Immature natural killer cell (primary cell): ENCODE data around the gene ADIPOR2. TPM values are rescaled to one million over a fixed set of nuclear protein-coding genes. Genes with fewer than 3 reads are reported as not detected.

Experiments used
- DNase-seq, 3 donors: peaks; one replicate each; pipeline ENCODE4 v3.0.0; 2022; ENCODE audit warnings: mixed read lengths in 1 of 3
- H3K27ac Mint-ChIP-seq, 6 donors: one replicate each; pipeline ENCODE4 v1.8.0; 2020; ENCODE audit warnings: mixed read lengths in 6 of 6, mild to moderate bottlenecking in 5 of 6, inconsistent platforms in 4 of 6, moderate library complexity in 3 of 6
- H3K27me3 Mint-ChIP-seq, 3 donors: one replicate each; pipeline ENCODE4 v1.8.0; 2020 to 2021; ENCODE audit warnings: low read depth in 3 of 3, mild to moderate bottlenecking in 3 of 3, mixed read lengths in 3 of 3, moderate library complexity in 3 of 3, inconsistent platforms in 1 of 3
- H3K36me3 Mint-ChIP-seq, 3 donors: one replicate each; pipeline ENCODE4 v1.8.0; 2020; ENCODE audit warnings: mixed read lengths in 3 of 3, inconsistent platforms in 2 of 3, mild to moderate bottlenecking in 2 of 3
- H3K4me1 Mint-ChIP-seq, 2 donors: one replicate each; pipeline ENCODE4 v1.8.0; 2020; ENCODE audit warnings: inconsistent platforms in 2 of 2, mild to moderate bottlenecking in 2 of 2, mixed read lengths in 2 of 2, moderate library complexity in 1 of 2
- H3K4me3 Mint-ChIP-seq, 5 donors: one replicate each; pipeline ENCODE4 v1.8.0; 2020; ENCODE audit warnings: mild to moderate bottlenecking in 5 of 5, mixed read lengths in 5 of 5, inconsistent platforms in 3 of 5, moderate library complexity in 3 of 5
- H3K9me3 Mint-ChIP-seq, 6 donors: one replicate each; pipeline ENCODE4 v1.8.0; 2020; ENCODE audit warnings: mild to moderate bottlenecking in 6 of 6, mixed read lengths in 6 of 6, inconsistent platforms in 4 of 6, moderate library complexity in 3 of 6
- polyA plus RNA-seq, 3 donors: library from polyadenylated mRNA; unstranded; fragments of 300-500 nt; fragmentation: Illumina TruSeq; gene quantifications; one replicate each; pipeline ENCODE4 v1.2.3, GENCODE V29; 2021

The ADIPOR2 gene
- polyA plus RNA-seq, 3 donors from 2014 or later: 4.6 to 11.3 (median 4.7) TPM

DNA sequence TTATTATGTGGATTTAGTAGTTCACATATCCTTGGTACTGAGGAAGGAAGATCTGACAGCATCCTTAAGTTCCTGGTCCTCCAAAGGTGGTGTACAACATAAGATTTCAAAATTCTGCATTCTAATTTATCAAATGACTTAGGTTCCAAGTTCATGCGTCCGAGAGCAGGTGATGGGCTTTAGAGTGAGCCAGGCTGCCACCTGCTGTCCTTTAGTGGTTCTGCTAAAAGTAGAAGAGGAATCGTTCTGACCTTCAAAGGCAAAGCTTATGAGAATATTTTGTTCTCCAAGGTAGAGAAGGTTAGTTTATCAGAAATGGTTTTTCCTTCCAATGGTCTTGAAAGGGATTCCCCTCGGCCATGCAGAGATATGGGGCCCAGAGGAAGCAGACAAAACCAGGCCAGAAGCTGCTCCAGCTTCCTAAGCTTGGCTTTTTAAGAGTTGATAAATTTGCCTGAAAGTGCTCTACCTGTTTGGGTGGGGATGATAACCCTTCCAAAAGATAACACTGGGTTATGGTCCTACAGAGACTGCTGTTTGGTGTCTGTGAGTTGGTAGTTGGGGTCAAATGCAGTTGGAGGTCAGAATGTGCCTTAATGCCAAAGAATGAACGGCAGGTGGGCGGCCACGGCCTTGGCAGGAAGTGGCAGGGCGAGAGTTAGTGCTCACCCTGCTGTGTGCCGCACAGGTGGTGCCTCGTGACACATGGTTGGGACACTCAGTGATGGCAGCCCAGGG is 100.4 kb downstream of the ADIPOR2 start:
- H3K4me3 Mint-ChIP-seq: peak overlapping the region in 1 of 5 donors; percentile 25
- peaks cover 2% of the 10 kb centered on the region in 3 donors for H3K27me3 Mint-ChIP-seq
- H3K27ac Mint-ChIP-seq: peak overlapping the region; percentile 28 to 82 (median 68)
- peaks cover 33 to 42% of the 10 kb centered on the region in 2 donors for H3K4me1 Mint-ChIP-seq
- H3K9me3 Mint-ChIP-seq: no peaks in the 10 kb centered on the region
- H3K36me3 Mint-ChIP-seq: peaks cover 0 to 6% (median 0%) of the 10 kb centered on the region in 3 donors
- peak; percentile 49 to 67 (median 65) for DNase-seq

- Mint-ChIP-seq H3K9me3 (no peaks in the 10 kb centered on the region), H3K27ac (peak overlapping the region in 1 of 6 donors; percentile 32), H3K36me3 (peaks cover 0 to 3% (median 0%) of the 10 kb centered on the region in 3 donors), H3K27me3 (peaks cover 2% of the 10 kb centered on the region in 3 donors), H3K4me1 (peaks cover 29 to 32% of the 10 kb centered on the region in 2 donors), H3K4me3 (no peak overlapping the region)
- DNase-seq: no peak
Observed at GRCh38 chr12:1792406-1792805, 101.5 kb downstream of the ADIPOR2 start.

DNA sequence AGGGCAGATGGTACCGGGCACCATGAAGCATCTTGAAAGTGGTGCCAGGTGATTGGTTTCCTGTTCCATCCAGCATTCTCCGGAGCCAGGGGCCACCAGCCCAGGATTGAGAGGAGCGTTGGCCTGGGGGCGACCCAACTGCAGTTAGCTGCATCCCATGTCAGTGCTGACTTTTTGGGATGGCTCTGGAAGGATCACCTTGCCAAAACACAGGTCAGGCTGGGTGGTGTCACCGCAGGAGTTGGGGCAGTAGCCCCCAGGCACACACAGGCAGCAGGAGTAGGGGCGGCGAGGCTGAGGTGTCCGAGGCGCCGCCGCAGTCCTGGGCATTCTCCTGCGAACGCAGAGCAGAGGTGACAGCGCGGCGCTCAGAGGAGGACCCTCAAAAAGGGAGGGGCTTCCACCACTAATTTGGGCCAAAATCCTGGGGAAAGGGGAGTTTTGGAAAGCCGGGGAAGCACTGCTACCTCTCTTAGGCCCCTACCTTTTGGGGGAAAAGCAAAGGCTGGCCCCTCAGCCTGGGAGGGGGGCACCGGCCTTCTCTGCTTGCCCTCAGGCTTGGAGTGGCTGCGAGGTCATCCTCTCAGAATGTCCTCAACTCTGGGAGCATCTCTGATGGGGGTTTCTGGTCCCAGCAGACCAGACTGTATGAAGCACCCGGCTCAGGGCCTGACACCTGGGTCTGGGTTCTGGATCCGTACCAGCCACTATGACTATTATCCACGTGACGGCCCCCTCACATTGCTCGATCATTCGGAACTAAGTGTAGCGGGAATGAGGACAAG is 102.7 kb downstream of the ADIPOR2 start:
- Mint-ChIP-seq H3K36me3 (no peaks in the 10 kb centered on the region), H3K27ac (no peak overlapping the region), H3K9me3 (no peaks in the 10 kb centered on the region), H3K4me1 (peaks cover 29% of the 10 kb centered on the region in 2 donors), H3K4me3 (no peak overlapping the region), H3K27me3 (peaks cover 2% of the 10 kb centered on the region in 3 donors)
- DNase-seq: no peak

DNA sequence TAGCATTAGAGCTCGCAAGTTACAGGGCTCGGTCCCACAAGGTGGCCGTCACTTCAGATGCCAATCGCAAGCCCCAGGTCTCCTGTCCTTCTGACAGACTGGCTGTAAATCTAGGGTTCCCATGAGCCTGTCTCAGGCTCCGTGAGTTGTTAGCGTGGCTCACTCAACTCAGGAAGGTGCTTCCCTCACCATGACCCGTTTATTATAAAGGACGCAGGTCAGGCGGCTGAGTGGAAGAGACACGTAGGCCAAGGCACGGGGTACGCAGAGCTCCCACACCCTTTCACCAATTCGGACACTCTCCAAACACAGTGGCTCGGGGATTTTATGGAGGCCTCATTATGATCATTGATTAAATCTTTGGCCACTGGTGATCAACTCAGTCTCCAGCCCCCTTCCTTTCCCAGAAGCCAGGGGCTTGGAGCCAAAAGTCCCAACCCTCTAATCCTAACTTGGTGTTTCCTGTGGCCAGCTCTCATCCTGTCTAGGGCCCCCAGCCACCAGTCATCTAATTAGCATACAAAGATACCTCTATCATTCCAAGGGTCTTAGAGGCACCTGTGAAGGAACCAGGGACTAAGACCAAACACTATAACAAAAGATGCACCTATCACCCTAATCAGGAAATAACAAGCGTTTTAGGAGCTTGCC is 103.7 kb downstream of the ADIPOR2 start:
- Mint-ChIP-seq H3K27me3 (peaks cover 2 to 4% (median 2%) of the 10 kb centered on the region in 3 donors), H3K4me3 (peak overlapping the region in 2 of 5 donors; percentile 32 to 62)

DNA sequence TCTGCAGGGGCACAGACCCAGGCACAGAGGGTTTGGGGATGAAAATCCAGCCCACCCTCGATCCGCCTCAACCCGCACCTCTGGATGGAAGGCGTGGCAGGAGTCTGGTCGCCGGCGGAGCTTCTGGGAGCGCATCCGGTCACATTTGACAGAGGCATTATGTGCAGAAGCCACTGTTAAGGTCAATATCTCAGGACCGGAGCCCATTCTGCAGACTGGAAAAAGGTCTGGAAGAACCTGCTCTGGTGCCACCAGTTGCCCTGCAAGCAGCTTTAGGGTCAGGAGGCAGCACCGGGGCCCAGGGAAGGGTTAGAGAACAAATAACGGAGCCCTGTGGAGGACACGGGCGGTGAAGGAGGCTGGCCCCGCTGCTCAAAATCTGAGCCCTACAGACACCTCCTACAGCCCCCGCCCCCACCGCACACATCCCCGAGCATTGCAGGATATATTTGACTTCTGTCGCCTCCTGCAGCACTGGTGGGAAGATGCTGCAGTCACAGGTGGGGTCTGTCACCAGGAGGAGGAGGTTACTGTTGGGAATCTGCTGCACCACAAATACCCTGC is 104.4 kb downstream of the ADIPOR2 start:
- Mint-ChIP-seq H3K36me3 (no peaks in the 10 kb centered on the region), H3K9me3 (no peaks in the 10 kb centered on the region)
- DNase-seq: no peak

More for the DNA sequence above, 103.7 kb downstream of the ADIPOR2 start:
- Mint-ChIP-seq H3K36me3 (no peaks in the 10 kb centered on the region), H3K9me3 (no peaks in the 10 kb centered on the region), H3K4me1 (peaks cover 29% of the 10 kb centered on the region in 2 donors), H3K27ac (no peak overlapping the region)
- no peak for DNase-seq

DNA sequence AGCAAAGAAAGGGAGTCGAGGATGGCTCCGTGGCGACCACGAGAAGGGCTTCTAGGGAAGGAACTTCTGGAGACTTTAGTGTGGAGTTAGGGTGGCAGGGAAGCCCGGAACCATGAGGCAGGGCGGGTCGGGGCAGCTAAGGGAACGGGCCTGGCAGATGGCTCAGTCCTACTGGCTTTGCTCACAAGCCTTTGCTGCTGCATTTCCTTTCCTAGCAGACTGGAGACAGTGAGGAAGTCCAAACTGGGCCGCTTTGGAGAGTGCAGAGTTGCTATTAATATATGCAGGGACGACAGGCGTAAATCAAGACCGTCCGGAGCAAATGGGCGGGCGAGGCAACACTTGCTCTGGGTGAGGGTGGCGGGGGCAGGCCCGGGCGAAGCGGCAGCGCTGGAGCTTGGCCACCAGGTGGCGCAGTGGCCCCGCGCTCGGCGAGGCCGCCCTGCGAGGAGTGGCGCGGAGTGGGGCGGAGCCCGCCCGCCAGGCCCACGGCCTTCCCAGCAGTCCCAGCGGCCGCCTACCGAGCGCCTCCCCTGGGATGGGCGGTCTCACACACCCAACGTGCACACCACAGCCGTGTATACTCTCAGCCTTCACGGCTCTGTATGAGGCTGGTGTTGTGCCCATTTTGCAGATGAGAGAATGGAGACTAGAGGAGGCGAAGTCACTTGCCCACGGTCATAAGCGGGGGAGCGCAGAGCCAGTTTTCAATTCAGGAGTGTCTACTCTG is 105.1 kb downstream of the ADIPOR2 start:
- Mint-ChIP-seq H3K27ac (peak overlapping the region; percentile 85 to 93 (median 90)), H3K4me1 (peaks cover 23% of the 10 kb centered on the region in 2 donors), H3K9me3 (no peaks in the 10 kb centered on the region), H3K36me3 (no peaks in the 10 kb centered on the region), H3K4me3 (peak overlapping the region; percentile 90 to 97 (median 93)), H3K27me3 (peaks cover 2 to 6% (median 2%) of the 10 kb centered on the region in 3 donors)
- peak; percentile 90 to 94 (median 92) for DNase-seq

More for the DNA sequence above, 104.4 kb downstream of the ADIPOR2 start:
- H3K4me3 Mint-ChIP-seq: peak overlapping the region; percentile 67 to 93 (median 80)
- H3K27ac Mint-ChIP-seq: peak overlapping the region in 3 of 6 donors; percentile 39 to 85 (median 72)
- H3K27me3 Mint-ChIP-seq: peaks cover 2 to 4% (median 2%) of the 10 kb centered on the region in 3 donors
- H3K4me1 Mint-ChIP-seq: peaks cover 29% of the 10 kb centered on the region in 2 donors

GRCh38 chr12:1796515-1797010 is 105.7 kb downstream of the ADIPOR2 start:
- peak overlapping the region; percentile 85 to 93 (median 90) for H3K27ac Mint-ChIP-seq

GRCh38 chr12:1797011-1797901 is 106.4 kb downstream of the ADIPOR2 start:
- peaks cover 2 to 6% (median 2%) of the 10 kb centered on the region in 3 donors for H3K27me3 Mint-ChIP-seq
- peak overlapping the region; percentile 60 to 93 (median 90) for H3K4me3 Mint-ChIP-seq
- H3K9me3 Mint-ChIP-seq: no peaks in the 10 kb centered on the region
- no peaks in the 10 kb centered on the region for H3K36me3 Mint-ChIP-seq
- H3K4me1 Mint-ChIP-seq: peaks cover 10% of the 10 kb centered on the region in 2 donors
- DNase-seq: peak; percentile 36 to 47 (median 38)
- peak overlapping the region in 5 of 6 donors; percentile 43 to 74 (median 66) for H3K27ac Mint-ChIP-seq

More at GRCh38 chr12:1796515-1797010, 105.7 kb downstream of the ADIPOR2 start:
- peaks cover 2 to 6% (median 2%) of the 10 kb centered on the region in 3 donors for H3K27me3 Mint-ChIP-seq
- peak overlapping the region; percentile 90 to 97 (median 93) for H3K4me3 Mint-ChIP-seq
- H3K4me1 Mint-ChIP-seq: peaks cover 16% of the 10 kb centered on the region in 2 donors
- H3K9me3 Mint-ChIP-seq: no peaks in the 10 kb centered on the region
- peak; percentile 39 to 54 (median 46) for DNase-seq
- H3K36me3 Mint-ChIP-seq: no peaks in the 10 kb centered on the region

GRCh38 chr12:1797991-1798640 is 107.2 kb downstream of the ADIPOR2 start:
- Mint-ChIP-seq H3K4me3 (peak overlapping the region in 3 of 5 donors; percentile 17 to 90 (median 40)), H3K36me3 (no peaks in the 10 kb centered on the region), H3K27ac (peak overlapping the region in 2 of 6 donors; percentile 26 to 55), H3K27me3 (peaks cover 2 to 6% (median 2%) of the 10 kb centered on the region in 3 donors), H3K4me1 (peaks cover 10% of the 10 kb centered on the region in 2 donors), H3K9me3 (no peaks in the 10 kb centered on the region)
- DNase-seq: no peak

DNA sequence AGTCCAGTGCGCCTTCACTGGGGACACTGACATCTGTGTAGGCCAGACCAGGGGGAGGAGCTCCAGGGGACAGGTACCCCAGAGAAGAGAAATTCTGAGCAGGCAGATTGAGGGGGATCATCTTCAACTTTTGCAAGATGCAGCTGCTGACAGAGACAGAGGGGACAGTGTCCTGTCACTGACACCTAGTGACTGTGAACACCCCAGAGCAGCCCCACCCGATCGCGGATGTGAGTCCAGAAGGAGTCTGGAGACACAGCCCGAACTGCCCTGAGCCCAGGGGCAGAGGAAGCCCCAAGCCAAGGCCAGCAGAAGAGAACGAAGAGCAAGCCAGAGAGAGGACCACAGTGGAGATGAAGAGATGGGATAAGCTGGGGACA is 107.8 kb downstream of the ADIPOR2 start:
- Mint-ChIP-seq H3K4me1 (peaks cover 10% of the 10 kb centered on the region in 2 donors), H3K27me3 (peaks cover 2 to 6% (median 2%) of the 10 kb centered on the region in 3 donors), H3K4me3 (no peak overlapping the region), H3K27ac (peak overlapping the region in 2 of 6 donors; percentile 55 to 84), H3K36me3 (no peaks in the 10 kb centered on the region), H3K9me3 (no peaks in the 10 kb centered on the region)
- no peak for DNase-seq

GRCh38 chr12:1799051-1799881 is 108.4 kb downstream of the ADIPOR2 start:
- peak overlapping the region in 1 of 5 donors; percentile 9 for H3K4me3 Mint-ChIP-seq

More at GRCh38 chr12:1799051-1799881, 108.4 kb downstream of the ADIPOR2 start:
- peak overlapping the region in 2 of 6 donors; percentile 10 to 35 for H3K27ac Mint-ChIP-seq
- peaks cover 11% of the 10 kb centered on the region in 2 donors for H3K4me1 Mint-ChIP-seq
- no peaks in the 10 kb centered on the region for H3K36me3 Mint-ChIP-seq
- H3K9me3 Mint-ChIP-seq: no peaks in the 10 kb centered on the region
- H3K27me3 Mint-ChIP-seq: peaks cover 2 to 6% (median 2%) of the 10 kb centered on the region in 3 donors
- no peak for DNase-seq
